ENCODE results near the gene GPR137B.

Gene GPR137B, protein sequence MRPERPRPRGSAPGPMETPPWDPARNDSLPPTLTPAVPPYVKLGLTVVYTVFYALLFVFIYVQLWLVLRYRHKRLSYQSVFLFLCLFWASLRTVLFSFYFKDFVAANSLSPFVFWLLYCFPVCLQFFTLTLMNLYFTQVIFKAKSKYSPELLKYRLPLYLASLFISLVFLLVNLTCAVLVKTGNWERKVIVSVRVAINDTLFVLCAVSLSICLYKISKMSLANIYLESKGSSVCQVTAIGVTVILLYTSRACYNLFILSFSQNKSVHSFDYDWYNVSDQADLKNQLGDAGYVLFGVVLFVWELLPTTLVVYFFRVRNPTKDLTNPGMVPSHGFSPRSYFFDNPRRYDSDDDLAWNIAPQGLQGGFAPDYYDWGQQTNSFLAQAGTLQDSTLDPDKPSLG

DNA sequence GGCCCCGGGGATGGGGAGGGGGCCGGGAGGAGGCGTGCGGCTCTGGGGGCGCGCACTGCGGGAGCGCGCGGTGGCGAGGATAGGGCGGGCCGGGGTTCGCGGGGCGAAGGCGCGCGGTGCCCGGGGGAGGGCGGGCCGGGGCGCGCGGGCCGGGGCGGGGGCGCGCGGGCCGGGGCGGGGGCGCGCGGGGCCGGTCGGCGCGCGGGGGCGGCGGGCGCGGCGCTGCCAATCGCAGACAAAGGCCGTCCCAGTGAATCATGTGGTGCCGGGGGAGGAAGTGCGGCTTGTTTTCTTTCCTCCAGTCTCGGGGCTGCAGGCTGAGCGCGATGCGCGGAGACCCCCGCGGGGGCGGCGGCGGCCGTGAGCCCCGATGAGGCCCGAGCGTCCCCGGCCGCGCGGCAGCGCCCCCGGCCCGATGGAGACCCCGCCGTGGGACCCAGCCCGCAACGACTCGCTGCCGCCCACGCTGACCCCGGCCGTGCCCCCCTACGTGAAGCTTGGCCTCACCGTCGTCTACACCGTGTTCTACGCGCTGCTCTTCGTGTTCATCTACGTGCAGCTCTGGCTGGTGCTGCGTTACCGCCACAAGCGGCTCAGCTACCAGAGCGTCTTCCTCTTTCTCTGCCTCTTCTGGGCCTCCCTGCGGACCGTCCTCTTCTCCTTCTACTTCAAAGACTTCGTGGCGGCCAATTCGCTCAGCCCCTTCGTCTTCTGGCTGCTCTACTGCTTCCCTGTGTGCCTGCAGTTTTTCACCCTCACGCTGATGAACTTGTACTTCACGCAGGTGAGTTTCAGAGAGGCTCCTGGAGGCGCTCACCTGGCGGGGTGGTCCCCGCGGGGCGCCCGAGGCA, at the start of gene GPR137B:
GPR137B (plus strand) TSS at position 287 of the 851 bp plus-strand sequence; CDS start at position 371, 84 bp downstream.
- DNase-seq (ENCODE audit: low read depth): peak; percentile 59

DNA sequence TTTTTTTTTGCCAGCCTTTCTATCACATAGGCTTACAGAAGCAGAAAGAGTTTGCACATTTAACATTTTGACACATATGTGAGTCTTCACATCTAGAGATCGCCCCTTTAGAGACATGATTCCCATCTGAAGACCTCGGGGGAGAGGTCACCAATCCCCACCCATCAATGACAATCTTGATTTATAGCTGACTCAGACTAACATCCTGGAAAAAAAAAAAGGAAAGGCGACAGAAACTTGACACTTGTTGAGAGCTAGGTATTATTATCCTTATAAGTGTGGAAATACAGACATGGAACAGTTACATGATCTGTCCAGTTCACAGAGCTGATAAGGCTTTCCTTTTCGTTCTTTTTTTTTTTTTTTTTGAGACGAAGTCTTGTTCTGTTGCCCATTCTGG, 49.4 kb upstream of the GPR137B start:
- no peak for DNase-seq (ENCODE audit: low read depth)

DNA sequence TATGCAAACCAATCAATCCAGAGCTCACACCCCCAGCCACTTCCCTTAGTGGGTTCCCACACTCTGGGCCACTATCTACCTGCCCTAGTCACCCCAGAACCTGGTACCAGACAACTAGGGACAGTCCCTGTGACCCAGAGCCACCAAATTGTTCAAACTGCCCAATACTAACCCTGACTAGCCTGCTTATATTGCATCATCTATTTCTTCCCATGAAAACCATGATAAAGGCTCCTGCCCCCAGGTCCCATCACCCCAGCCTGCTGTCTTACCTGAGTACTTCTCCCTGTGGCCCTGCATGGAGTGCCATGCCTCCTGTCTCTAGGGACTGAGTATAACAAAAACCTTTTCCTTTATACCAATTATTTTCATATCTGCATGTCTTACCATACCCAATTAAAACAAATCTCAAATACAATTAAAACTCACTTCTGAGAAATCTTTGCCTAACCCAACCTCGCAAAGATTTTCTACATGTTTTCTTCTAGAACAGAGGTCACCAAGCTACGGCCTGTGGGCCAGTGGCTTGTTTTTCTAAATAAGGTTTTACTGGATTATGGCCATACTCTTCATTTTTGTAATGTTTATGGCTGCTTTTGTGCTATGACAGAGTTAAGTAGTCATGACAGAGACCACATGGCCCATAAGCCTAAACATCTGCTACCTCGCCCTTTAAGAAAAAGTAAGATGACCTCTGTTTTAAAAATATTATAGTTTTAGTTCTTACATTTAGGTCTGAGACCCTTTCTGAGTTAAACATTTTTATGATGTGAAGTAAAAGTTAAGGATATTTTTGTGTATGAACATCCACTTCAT, 46.4 kb upstream of the GPR137B start:
- no peak for DNase-seq (ENCODE audit: low read depth)

DNA sequence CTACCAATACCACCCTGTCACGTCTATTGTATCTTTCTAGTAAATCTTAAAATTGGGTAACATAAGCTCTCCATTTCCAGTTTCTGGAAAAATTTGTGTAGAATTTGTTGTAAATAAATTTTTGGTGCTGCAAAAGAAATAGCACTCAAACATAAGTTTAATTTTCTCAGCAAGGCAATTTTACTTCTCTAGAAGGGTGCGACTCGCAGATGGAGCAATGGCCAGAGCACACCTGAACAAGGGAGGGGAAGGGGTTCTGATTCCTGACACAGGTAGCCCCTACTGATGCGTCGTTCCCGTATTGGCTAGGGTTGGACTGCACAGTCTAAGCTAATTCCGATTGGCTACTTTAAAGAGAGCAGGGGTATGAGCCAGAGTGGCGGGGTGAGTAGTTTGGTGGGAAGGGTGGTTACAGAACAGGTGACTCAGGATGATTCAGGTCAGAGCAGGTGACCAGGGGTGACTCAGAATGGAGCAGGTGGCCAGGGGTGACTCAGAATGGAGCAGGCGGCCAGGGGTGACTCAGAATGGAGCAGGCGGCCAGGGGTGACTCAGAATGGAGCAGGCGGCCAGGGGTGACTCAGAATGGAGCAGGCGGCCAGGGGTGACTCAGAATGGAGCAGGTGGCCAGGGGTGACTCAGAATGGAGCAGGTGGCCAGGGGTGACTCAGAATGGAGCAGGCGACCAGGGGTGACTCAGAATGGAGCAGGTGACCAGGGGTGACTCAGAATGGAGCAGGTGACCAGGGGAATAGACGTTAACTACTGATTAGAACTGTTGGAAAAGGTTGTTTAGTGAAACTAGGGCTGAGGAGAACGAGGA, 45.5 kb upstream of the GPR137B start:
- peak; percentile 73 for DNase-seq (ENCODE audit: low read depth)

DNA sequence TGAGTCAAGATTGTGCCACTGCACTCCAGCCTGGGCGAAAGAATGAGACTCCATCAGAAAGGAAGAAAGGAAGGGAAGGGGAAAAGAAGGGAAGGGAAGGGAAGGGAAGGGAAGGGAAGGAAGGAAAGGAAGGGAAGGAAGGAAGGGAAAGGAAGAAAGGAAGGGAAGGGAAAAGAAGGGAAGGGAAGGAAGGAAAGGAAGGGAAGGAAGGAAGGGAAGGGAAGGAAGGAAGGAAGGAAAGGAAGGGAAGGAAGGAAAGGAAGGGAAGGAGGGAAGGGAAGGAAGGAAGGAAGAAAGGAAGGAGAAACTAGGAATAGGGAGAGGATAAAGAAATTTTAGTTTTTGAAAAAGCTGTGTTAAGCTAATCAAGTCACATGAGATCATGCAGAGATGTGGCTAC, 44.1 kb upstream of the GPR137B start:
- DNase-seq (ENCODE audit: low read depth): no peak

DNA sequence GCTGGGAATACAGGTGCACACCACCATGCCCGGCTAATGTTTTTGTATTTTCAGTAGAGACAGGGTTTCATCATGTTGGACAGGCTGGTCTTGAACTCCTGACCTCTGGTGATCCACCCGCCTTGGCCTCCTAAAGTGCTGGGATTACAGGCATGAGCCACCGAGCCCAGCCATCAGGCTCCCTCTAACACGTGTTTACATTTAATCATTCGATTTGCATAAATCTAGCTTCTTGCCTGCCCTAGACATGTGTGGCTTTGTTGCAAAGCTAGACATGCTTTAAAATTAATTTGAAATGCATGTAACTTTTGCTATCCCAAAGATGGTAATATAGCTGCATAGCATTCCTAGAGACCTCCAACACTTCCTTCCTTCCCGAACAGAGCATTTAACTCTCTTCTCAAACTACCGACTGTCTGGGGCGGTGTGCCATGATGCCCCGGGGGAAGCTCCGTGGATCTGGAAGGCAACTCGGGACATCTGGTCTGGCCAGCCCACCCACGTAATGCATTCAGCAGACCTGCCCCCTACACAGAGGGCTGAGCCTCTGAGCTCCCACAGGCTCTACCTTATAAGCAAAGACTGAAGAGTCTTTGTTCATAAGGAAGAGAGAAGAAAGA, 42.9 kb upstream of the GPR137B start:
- DNase-seq (ENCODE audit: low read depth): no peak

DNA sequence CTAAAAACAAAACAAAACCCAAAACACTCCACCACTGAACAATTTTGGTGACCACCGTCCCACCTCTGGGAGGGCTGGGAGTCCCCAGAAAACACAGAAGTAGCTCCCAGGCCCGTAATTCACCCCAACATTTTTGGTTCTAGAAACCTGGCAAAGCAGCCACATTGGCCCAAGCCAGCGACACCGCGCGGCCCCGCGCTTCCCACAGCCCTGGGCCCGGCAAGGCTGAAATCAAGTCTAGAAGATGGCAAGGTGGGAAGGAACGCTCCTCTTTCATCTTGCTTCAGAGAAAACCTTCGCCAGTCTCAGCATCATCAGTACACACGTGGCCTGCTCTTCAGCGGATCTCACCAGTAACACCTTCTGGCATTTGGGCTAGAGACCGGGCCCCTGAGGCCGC, 41.5 kb upstream of the GPR137B start:
- DNase-seq (ENCODE audit: low read depth): no peak

DNA sequence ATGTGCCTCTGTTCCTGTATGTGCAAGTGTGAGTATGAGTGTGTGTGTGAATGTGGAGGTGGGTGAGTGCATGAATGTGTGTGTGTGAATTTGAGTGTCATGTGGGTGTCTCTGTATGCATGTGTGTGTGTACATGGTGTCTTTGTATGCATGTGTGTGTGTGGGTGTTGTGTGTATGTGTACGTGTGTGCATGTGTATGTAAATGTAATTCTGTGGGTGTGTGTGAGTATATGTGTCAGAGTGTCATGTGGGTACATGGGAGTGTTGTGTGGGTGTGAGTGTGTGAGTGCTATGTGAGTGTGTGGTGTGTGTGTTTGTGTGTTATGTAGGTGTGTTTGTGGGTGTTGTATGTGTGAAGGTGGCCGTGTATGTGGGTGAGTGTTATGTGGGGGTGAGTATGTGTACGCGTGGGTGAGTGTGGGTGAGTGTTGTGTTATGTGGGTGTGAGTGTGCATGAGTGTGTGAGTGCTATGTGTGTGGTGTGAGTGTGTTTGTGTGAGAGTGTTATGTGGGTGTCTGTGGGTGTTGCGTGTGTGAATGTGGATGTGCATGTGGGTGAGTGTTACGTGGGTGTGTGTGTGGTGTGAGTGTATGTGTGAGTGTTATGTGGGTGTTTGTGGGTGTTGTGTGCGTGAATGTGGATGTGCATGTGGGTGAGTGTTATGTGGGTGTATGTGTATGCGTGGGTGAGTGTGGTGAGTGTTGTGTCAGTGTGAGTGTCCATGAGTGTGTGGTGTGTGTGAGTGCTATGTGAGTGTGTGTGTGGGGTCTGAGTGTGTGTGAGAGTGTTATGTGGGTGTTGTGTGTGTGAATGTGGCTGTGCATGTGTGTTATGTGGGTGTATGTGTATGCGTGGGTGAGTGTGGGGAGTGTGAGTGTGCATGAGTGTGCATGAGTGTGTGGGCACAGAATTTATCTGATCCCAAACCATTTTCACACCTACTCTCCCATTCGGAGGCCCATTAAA, 40.8 kb upstream of the GPR137B start:
- no peak for DNase-seq (ENCODE audit: low read depth)

DNA sequence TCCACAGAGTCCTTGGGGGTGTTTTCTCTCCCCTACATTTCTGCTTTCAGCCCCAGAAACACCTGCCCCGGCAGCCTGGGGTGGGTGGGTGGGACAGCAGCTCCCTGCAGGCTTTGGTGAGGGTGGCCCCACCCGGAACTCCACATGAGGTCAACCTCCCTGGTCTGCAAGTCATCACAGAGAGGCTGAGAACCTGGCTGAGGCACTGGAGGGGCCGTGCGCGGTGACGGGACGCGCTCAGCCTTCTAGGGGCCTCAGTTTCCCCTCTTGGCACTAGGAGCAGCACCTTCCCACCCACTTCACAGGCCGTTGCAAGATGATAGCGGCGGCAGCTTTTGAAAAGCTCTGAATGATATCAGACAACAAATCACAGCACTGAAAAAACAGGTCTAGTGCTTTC, 39.7 kb upstream of the GPR137B start:
- DNase-seq (ENCODE audit: low read depth): no peak

DNA sequence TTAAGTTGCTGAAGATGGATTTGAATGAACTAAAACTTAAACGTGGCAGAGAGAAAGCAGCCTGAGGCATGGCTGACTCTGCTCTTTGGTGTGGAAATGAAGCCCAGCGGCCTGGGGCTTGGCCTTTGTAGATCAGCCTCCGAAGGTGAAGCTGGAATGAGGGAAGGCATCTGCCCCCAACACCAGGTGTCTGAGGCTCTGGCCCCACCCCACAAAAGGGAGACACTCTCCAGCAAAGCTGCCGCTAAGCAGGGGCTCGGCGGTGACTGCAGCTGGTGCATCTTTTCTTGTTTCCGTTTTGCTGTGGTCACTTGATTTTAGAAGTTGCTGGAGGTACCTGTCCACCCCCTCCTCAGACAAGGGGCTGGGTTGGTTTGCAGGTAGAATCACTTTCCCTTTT, 39.3 kb upstream of the GPR137B start:
- DNase-seq (ENCODE audit: low read depth): no peak

DNA sequence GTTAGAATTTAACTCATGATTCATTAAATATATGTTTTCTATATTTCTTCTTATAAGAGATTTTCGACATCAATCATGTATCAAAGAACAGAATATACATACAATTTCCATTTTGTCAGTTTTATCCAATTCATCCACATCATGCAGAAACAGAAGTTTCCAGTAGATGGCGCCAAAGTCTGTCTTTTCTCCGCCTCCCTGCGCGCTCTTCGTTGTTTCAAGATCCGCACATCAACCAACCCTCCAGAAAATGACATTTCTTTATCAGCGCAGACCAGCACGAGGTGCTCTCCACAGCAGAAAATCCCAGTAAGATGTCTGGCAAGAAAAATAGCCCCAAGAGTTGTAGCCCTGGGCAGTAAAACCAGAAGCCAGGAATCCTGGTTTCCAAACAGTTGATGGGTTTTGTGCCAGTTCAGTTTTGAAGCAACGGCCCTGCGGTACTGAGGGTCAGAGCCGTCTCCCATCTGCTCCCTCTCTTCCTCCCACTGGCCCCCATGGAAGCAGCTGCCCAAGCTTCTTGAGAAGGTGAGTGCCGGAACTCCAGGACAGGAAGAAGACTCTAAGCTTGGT, 38.6 kb upstream of the GPR137B start:
- no peak for DNase-seq (ENCODE audit: low read depth)

DNA sequence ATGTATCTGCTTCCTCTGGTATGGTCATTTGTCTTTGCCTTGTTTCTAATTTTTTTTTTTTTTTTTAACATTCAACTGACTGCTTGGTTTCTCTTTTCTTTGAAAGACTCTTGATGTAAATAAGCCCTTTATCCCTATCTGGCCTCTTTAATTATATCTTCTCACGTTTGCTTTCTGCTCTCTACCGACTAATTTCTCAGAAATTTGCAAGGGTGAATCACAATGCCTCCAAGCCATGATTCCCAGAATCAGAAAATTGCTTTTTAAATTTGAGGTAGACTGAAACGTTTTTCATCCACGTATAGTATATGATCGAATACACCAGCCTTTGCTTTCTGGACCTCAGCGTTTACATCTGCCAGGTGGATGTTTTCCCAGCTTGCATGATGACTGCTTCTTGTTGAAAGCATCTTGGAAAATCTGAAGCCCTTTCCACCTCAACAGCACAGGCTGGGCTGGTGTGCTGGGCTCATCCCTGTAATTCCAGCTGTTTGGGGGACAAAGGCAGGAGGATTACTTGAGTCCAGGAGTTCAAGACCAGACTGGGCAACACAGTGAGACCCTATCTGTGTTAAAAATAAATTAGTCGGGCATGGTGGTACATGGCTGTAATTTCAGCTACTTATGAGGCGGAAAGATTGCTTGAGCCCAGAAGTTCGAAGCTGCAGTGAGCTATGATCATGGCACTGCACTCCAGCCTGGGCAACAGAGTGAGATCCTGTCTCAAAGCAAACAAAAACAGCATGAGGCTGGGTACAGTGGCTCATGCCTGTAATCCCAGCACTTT, 35.0 kb upstream of the GPR137B start:
- DNase-seq (ENCODE audit: low read depth): no peak

DNA sequence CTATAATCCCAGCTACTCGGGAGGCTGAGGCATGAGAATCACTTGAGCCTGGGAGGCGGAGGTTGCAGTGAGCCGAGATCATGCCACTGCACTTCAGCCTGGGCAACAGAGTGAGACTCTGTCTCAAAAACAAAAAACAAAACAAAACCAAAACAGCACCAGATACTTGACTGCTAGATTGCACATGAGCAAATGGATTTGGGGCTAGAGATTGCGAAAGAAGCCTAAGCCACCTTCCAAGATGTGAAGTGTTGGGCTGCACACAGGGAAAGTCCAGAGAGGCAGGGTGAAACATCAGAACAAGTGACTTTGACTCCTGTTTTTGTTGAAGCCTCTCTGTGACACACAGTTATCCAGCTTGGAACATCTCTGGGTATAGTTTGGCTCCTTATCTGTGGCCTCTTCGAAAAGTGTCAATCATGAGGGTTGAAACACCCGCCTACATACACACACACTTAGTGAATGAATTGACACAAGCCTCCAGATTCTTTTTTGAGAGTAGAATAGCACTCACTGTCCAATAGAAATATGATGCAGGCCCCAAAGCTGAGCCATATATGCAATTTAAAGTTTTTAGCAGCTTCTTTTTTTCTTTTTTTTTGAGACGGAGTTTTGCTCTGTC, 34.2 kb upstream of the GPR137B start:
- no peak for DNase-seq (ENCODE audit: low read depth)

DNA sequence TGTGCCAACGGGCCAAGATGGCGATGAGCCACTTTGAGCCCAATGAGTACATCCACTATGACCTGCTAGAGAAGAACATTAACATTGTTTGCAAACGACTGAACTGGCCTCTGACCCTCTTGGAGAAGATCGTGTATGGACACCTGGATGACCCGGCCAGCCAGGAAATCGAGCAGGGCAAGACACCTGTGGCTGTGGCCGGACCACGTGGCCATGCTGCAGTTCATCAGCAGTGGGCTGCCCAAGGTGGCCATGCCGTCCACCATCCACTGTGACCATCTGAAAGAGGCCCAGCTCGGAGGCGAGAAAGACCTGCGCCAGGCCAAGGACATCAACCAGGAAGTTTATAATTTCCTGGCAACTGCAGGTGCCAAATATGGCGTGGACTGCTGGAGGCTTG, 32.2 kb upstream of the GPR137B start:
- DNase-seq (ENCODE audit: low read depth): no peak

DNA sequence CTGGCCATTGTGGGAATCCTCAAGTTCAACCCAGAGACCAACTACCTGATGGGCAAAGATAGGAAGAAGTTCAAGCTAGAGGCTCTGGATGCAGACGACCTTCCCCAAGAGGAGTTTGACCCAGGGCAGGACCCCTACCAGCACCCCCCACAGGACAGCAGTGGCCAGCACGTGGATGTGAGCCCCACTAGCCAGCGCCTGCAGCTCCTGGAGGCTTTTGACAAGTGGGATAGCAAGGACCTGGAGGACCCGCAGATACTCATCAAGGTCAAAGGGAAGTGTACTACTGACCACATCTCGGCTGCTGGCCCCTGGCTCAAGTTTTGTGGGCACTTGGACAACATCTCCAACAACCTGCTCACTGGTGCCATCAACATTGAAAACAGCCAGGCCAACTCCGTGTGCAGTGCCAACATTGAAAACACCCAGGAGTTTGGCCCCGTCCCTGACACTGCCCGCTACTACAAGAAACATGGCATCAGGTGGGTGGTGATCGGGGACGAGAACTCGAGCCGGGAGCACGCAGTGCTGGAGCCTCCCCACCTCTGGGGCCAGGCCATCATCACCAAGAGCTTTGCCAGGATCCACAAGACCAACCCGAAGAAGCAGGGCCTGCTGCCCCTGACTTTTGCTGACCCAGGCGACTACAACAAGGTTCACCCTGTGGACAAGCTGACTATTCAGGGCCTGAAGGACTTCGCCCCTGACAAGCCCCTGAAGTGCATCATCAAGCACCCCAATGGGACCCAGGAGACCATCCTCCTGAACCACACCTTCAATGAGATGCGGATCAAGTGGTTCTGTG, 30.6 kb upstream of the GPR137B start:
- DNase-seq (ENCODE audit: low read depth): no peak

DNA sequence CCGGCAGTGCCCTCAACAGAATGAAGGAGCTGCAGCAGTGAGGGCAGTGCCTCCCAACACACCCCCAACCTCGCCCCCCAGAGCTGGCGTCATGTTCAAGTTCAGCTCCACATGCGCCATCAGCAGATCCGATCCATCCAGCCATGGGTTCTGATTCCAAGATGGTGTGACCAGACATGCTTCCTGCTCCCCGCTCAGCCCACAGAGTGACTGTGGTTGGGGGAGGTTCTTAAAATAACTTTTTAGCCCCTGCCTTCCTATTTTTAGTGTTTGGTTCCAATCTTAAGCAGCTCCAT, 30.1 kb upstream of the GPR137B start:
- DNase-seq (ENCODE audit: low read depth): no peak

DNA sequence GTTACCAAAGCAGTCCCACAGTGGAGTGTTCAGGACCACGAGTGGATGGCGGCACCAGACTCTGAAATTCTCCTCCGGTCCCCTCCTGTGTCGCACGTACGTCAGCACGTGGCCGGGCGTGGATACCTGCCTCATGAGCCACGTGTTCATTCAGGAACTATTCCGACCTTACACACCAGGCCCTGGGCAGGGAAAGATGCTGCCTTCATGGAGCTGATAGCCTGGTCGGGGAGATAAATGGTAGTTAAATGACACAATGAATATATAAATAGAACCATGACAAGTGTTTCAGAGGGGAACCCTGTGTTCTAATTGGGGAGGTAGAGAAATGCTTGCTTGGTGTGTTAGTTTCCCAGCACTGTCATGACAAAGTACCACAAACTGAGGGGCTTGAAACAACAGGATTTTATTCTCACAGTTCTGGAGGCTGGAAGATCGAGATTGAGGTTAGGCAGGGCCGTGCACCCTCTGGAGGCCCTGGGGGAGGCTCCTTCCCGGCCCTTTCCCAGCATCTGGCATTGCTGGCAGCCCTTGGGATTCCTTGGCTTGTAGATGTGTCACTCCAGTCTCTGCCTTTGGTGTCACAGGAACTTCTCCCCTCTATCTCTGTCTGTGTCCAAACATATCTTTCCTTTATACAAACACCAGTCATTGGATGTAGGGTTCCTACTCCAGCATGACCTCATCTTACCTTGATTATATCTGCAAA, 28.9 kb upstream of the GPR137B start:
- DNase-seq (ENCODE audit: low read depth): no peak
